WI38 (cell line): ENCODE measurements around the gene SNX20.

Experiments
- H3K4me3 ChIP-seq: 2 replicates; pipeline ENCODE4 v1.5.1; 2011; ENCODE audit warnings: low read depth, mild to moderate bottlenecking, control low read depth, low read length
- CTCF ChIP-seq: IDR thresholded peaks from 2 replicates; pipeline ENCODE4 v1.5.1; 2012; ENCODE audit warnings: low read depth, mild to moderate bottlenecking, control low read depth, low read length

The SNX20 gene

GRCh38 chr16:50666658-50667496 lies 14.2 kb downstream of the SNX20 start:
- TF ChIP-seq CTCF: no peak
- H3K4me3 ChIP-seq: no peak overlapping the region

GRCh38 chr16:50665128-50665878 lies 15.8 kb downstream of the SNX20 start:
- peak; percentile 65 for TF ChIP-seq CTCF
- peak overlapping the region; percentile 47 for H3K4me3 ChIP-seq

- H3K4me3 ChIP-seq: no peak overlapping the region
- no peak for TF ChIP-seq CTCF
These were observed 16.8 kb downstream of the SNX20 start for GRCh38 chr16:50664270-50664669.

- TF ChIP-seq CTCF: no peak
- H3K4me3 ChIP-seq: no peak overlapping the region
These were observed 18.7 kb downstream of the SNX20 start for GRCh38 chr16:50662306-50662940.

- no peak for TF ChIP-seq CTCF
- no peak overlapping the region for H3K4me3 ChIP-seq
These were observed 21.3 kb downstream of the SNX20 start for GRCh38 chr16:50659806-50660205.

- no peak for TF ChIP-seq CTCF
- no peak overlapping the region for H3K4me3 ChIP-seq
These were observed 23.9 kb downstream of the SNX20 start for GRCh38 chr16:50657241-50657640.

- no peak overlapping the region for H3K4me3 ChIP-seq
These were observed 25.5 kb downstream of the SNX20 start for GRCh38 chr16:50655558-50656055.

More at GRCh38 chr16:50655558-50656055, 25.5 kb downstream of the SNX20 start:
- TF ChIP-seq CTCF: no peak
